ENCODE results near the gene GLOD5. TPM values are rescaled to one million over a fixed set of nuclear protein-coding genes. Genes with fewer than 3 reads are reported as not detected.

Gene GLOD5
- total RNA-seq, 4 donors from 2014 or later: not detected

DNA sequence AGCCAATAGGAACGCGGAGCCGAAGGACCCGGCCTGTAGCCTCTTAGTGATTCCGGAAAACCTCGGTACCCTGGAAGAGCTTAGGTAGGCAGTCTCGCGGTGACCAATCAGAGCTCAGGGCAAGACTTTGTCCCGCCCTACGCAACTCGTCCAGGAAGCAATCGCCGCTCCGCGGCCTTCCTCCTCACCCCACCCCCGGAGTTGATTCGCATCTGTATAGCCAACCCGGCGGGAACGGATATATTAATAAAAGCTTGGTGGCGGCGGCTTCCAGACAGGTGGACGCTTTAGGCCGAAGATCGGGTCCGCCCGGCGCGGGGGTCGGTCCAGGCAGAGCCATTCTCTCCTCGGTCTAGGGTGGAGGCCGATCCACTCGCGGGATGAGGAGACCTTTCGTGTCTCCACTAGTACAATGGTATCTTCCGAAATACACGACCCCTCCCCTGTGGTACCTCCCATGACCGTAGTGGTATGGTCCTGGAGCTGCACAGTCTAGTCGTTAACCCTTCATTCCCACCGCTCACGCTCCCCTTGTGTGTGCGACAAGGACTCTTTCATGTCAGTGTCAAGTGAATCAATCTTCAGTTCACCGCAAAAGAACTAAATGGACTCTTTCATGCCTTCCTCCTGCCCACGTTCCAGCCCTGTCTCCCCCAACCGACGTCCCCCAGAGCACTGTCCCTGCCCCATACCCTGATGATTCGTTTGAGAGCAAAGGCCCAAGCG, 24.2 kb upstream of the GLOD5 start:
- intact Hi-C loops (cut with DNase I; ENCODE audit: low total_unique reads): loop anchor here (1.0 kb wide), 2 partner anchors 41 to 65 kb away; partner anchors contain the start of genes HDAC6 and SUV39H1
- no peaks in the 10 kb centered on the region for H3K9me3 ChIP-seq

DNA sequence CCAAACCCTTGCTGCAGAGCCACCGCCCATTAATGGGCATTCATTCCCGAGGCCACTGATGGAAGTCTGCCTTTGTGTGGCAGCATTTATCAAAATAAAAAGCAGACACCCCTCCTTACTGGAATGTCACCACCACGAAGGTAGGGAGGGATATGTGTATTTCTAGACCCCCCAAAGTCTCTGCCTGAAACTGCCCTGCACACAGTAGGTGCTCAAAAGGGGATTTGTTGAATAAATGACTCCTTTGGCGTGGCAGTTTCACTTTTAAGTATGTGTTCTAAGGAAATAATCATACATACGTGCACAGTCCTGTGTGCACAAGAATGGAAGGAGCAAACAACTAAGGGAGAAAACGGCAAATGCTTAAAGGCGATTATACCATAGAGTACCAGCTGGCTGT, 23.6 kb upstream of the GLOD5 start:
- Histone ChIP-seq H3K4me1 (peaks cover 5 to 7% of the 10 kb centered on the region in 2 donors), H3K4me3 (peak overlapping the region; percentile 66 to 73 (median 70)), H3K27ac (peak overlapping the region; percentile 81 to 94 (median 91)), H3K36me3 (no peaks in the 10 kb centered on the region), H3K27me3 (no peaks in the 10 kb centered on the region), H3K9me3 (no peaks in the 10 kb centered on the region)
- intact Hi-C loops (cut with DNase I; ENCODE audit: low total_unique reads): loop anchor here (1.0 kb wide), 2 partner anchors 42 to 64 kb away; partner anchors contain the start of genes HDAC6 and SUV39H1
- in situ Hi-C loops (cut with MboI; ENCODE audit: low sequenced_read_pairs in 4 of 4): no loop called here
- TF ChIP-seq POLR2A (IDR thresholded peaks at IDR 0.05): no peak
- TF ChIP-seq, protein P1, sequence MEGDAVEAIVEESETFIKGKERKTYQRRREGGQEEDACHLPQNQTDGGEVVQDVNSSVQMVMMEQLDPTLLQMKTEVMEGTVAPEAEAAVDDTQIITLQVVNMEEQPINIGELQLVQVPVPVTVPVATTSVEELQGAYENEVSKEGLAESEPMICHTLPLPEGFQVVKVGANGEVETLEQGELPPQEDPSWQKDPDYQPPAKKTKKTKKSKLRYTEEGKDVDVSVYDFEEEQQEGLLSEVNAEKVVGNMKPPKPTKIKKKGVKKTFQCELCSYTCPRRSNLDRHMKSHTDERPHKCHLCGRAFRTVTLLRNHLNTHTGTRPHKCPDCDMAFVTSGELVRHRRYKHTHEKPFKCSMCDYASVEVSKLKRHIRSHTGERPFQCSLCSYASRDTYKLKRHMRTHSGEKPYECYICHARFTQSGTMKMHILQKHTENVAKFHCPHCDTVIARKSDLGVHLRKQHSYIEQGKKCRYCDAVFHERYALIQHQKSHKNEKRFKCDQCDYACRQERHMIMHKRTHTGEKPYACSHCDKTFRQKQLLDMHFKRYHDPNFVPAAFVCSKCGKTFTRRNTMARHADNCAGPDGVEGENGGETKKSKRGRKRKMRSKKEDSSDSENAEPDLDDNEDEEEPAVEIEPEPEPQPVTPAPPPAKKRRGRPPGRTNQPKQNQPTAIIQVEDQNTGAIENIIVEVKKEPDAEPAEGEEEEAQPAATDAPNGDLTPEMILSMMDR (IDR thresholded peaks at IDR 0.05 in 4 of 5, conservative IDR thresholded peaks at IDR 0.05 in 1 of 5): no peak
- DNase-seq: no peak
- peak in 1 of 2 donors; percentile 15 for ATAC-seq

More for the DNA sequence above, 24.2 kb upstream of the GLOD5 start:
- Histone ChIP-seq H3K4me1 (peaks cover 5 to 7% of the 10 kb centered on the region in 2 donors), H3K27me3 (no peaks in the 10 kb centered on the region), H3K27ac (peak overlapping the region; percentile 81 to 94 (median 91)), H3K4me3 (peak overlapping the region; percentile 66 to 73 (median 70)), H3K36me3 (no peaks in the 10 kb centered on the region)
- TF ChIP-seq, protein P1 (IDR thresholded peaks at IDR 0.05 in 4 of 5, conservative IDR thresholded peaks at IDR 0.05 in 1 of 5): no peak
- peak in 1 of 2 donors; percentile 51 for TF ChIP-seq POLR2A (IDR thresholded peaks at IDR 0.05)
- peak; percentile 89 to 93 for DNase-seq
- ATAC-seq: peak; percentile 100
- in situ Hi-C loops (cut with MboI; ENCODE audit: low sequenced_read_pairs in 4 of 4): no loop called here

DNA sequence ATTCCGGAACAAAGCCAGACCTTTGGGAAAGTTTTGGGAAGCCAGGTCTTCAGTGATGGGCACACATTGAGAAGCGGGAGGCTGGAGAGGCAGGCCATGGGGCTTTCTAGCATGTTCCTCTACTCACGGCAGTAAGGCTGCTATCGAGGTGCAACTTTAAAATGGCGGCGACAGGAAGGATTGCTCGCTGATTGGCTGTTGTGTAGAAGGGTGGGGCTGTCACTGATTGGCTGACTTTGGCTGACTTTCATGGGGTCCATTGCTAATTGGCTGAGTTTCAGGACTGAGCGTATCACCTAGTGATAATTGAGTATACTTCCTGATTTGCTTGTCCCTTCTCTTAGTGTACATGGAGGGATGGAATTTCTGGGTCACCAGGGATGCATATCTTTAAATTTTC, 19.7 kb upstream of the GLOD5 start:
- no peaks in the 10 kb centered on the region for H3K9me3 ChIP-seq
- peaks cover 5% of the 10 kb centered on the region in 2 donors for H3K4me1 ChIP-seq
- no peaks in the 10 kb centered on the region for H3K27me3 ChIP-seq
- no peak overlapping the region for H3K27ac ChIP-seq
- no peak for DNase-seq
- ATAC-seq: no peak
- intact Hi-C loops (cut with DNase I; ENCODE audit: low total_unique reads): no loop called here
- no peak overlapping the region for H3K4me3 ChIP-seq
- no peaks in the 10 kb centered on the region for H3K36me3 ChIP-seq
- in situ Hi-C loops (cut with MboI; ENCODE audit: low sequenced_read_pairs in 4 of 4): loop anchor here in 1 of 4 donors (10.0 kb wide), 1 partner anchor 63 kb away; the partner anchor contains the start of gene HDAC6
- no peak for TF ChIP-seq POLR2A (IDR thresholded peaks at IDR 0.05)
- TF ChIP-seq, protein P1 (IDR thresholded peaks at IDR 0.05 in 4 of 5, conservative IDR thresholded peaks at IDR 0.05 in 1 of 5): no peak

DNA sequence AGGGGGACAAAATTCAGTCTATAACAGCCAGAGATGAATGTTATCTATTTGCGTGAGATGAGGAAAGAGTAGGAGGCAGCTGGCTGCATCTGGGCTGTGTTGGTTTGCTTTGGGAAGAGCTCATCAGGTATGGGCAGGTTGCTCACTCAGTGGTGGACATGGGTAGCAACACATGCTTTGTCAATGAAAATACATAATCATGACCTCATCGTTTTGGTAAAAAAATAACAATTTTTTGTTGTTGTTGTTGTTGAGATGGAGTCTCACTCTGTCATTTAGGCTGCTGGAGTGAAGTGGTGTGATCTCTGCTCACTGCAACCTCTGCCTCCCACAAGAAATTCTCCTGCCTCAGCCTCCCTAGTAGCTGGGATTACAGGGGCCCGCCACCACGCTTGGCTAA, 16.3 kb upstream of the GLOD5 start:
- H3K36me3 ChIP-seq: no peaks in the 10 kb centered on the region
- H3K27me3 ChIP-seq: no peaks in the 10 kb centered on the region
- H3K4me1 ChIP-seq: no peaks in the 10 kb centered on the region
- H3K4me3 ChIP-seq: no peak overlapping the region
- in situ Hi-C loops (cut with MboI; ENCODE audit: low sequenced_read_pairs in 4 of 4) (loop anchor here in 1 of 4 donors (10.0 kb wide), 1 partner anchor 60 kb away; the partner anchor contains the start of gene HDAC6), intact Hi-C loops (cut with DNase I; ENCODE audit: low total_unique reads) (no loop called here)
- no peak for DNase-seq
- H3K27ac ChIP-seq: no peak overlapping the region
- TF ChIP-seq POLR2A (IDR thresholded peaks at IDR 0.05): no peak
- TF ChIP-seq, protein P1 (IDR thresholded peaks at IDR 0.05 in 4 of 5, conservative IDR thresholded peaks at IDR 0.05 in 1 of 5): no peak
- no peak for ATAC-seq
- H3K9me3 ChIP-seq: no peaks in the 10 kb centered on the region
